GM23338 (cell line): ENCODE results near the gene TGFBR3. TPM values are rescaled to one million over a fixed set of nuclear protein-coding genes. Genes with fewer than 3 reads are reported as not detected.

Experiments
- ATAC-seq: fragments of 200-7000 bp; cut with Tn5 transposase; 3 replicates; pipeline ENCODE4 v1.9.1; 2020
- DNase-seq: peaks from one replicate; pipeline ENCODE4 v3.0.0-alpha.2; 2015; ENCODE audit warnings: low spot score
- H2AFZ ChIP-seq: fragments of 200-600 bp; sonication (generic); 2 replicates; pipeline ENCODE4 v1.8.0; 2016; ENCODE audit warnings: antibody characterized with exemption, mild to moderate bottlenecking, moderate library complexity
- H3F3A ChIP-seq: fragments of 200-600 bp; sonication (generic); replicated peaks from 2 replicates; pipeline ENCODE4 v1.8.0; 2017; ENCODE audit warnings: antibody characterized with exemption, mixed run types, low read depth
- H3K27ac ChIP-seq: fragments of 200-600 bp; sonication (generic); 2 replicates; pipeline ENCODE4 v1.6.1; 2016; ENCODE audit warnings: low read depth
- H3K27me3 ChIP-seq: fragments of 200-600 bp; sonication (generic); 2 replicates; pipeline ENCODE4 v1.8.0; 2016; ENCODE audit warnings: mild to moderate bottlenecking, mixed run types, moderate library complexity; ENCODE audit not compliant: insufficient read depth
- H3K36me3 ChIP-seq: fragments of 200-600 bp; sonication (generic); 2 replicates; pipeline ENCODE4 v1.8.0; 2016; ENCODE audit warnings: mild to moderate bottlenecking; ENCODE audit not compliant: insufficient read depth
- H3K4me1 ChIP-seq: fragments of 200-600 bp; sonication (generic); 2 replicates; pipeline ENCODE4 v1.8.0; 2016; ENCODE audit warnings: mild to moderate bottlenecking, moderate library complexity; ENCODE audit not compliant: insufficient read depth
- H3K4me2 ChIP-seq: fragments of 200-600 bp; sonication (generic); 2 replicates; pipeline ENCODE4 v1.7.1; 2017; ENCODE audit warnings: mixed run types
- H3K4me3 ChIP-seq: fragments of 200-600 bp; sonication (generic); 2 replicates; pipeline ENCODE4 v1.6.1; 2016; ENCODE audit warnings: mixed run types
- H3K79me2 ChIP-seq: fragments of 200-600 bp; sonication (generic); replicated peaks from 2 replicates; pipeline ENCODE4 v1.8.0; 2017; ENCODE audit warnings: mild to moderate bottlenecking; ENCODE audit not compliant: insufficient read depth
- H3K9me2 ChIP-seq: fragments of 200-600 bp; sonication (generic); 2 replicates; pipeline ENCODE4 v1.8.0; 2017; ENCODE audit not compliant: insufficient read depth
- H4K20me1 ChIP-seq: fragments of 200-600 bp; sonication (generic); replicated peaks from 2 replicates; pipeline ENCODE4 v1.8.0; 2017; ENCODE audit warnings: mild to moderate bottlenecking; ENCODE audit not compliant: insufficient read depth
- H3K27ac Mint-ChIP-seq: 2 replicates; pipeline ENCODE4 v1.8.0; 2020; ENCODE audit warnings: inconsistent platforms, mild to moderate bottlenecking, moderate library complexity, mixed read lengths
- H3K27me3 Mint-ChIP-seq: 3 replicates; pipeline ENCODE4 v1.8.0; 2022; ENCODE audit warnings: low read depth, mild to moderate bottlenecking, moderate library complexity, mixed read lengths, inconsistent platforms; ENCODE audit not compliant: insufficient read depth, poor library complexity
- H3K36me3 Mint-ChIP-seq: 3 replicates; pipeline ENCODE4 v1.8.0; 2021; ENCODE audit warnings: low read depth, mild to moderate bottlenecking, inconsistent platforms, moderate library complexity, mixed read lengths
- H3K4me1 Mint-ChIP-seq: 3 replicates; pipeline ENCODE4 v1.8.0; 2020; ENCODE audit warnings: mild to moderate bottlenecking, inconsistent platforms, mixed read lengths
- H3K4me3 Mint-ChIP-seq: 3 replicates; pipeline ENCODE4 v1.8.0; 2021; ENCODE audit warnings: moderate library complexity, mild to moderate bottlenecking, inconsistent platforms, mixed read lengths
- H3K9me3 Mint-ChIP-seq: 3 replicates; pipeline ENCODE4 v1.8.0; 2020; ENCODE audit warnings: moderate library complexity, mild to moderate bottlenecking, inconsistent platforms, mixed read lengths
- CREB1 ChIP-seq: fragments of 250-450 bp; sonication (Bioruptor Pico); IDR thresholded peaks from 2 replicates; pipeline ENCODE4 v1.5.0; 2020; ENCODE audit warnings: low read depth, mild to moderate bottlenecking, moderate library complexity
- CTCF ChIP-seq, 2 experiments: fragments of 200-600 bp in 1 of 2; sonication (generic) in 1 of 2; conservative IDR thresholded peaks; 2 replicates each; pipeline versions ENCODE4 v1.5.1 to v1.6.1; 2016 to 2017; ENCODE audit warnings: antibody characterized with exemption in 2 of 2, low read depth in 2 of 2, mild to moderate bottlenecking in 2 of 2, moderate library complexity in 1 of 2
- ETS1 ChIP-seq: IDR thresholded peaks from 2 replicates; pipeline ENCODE4 v1.6.1; 2016; ENCODE audit warnings: antibody characterized with exemption
- EZH2phosphoT487 ChIP-seq: fragments of 200-600 bp; sonication (generic); IDR thresholded peaks from one replicate; pipeline ENCODE4 v1.8.1; 2018; ENCODE audit warnings: antibody characterized with exemption; ENCODE audit not compliant: unreplicated experiment
- JUNB ChIP-seq: IDR thresholded peaks from one replicate; pipeline ENCODE4 v1.6.1; 2016; ENCODE audit warnings: antibody characterized with exemption; ENCODE audit not compliant: unreplicated experiment
- NANOG ChIP-seq: IDR thresholded peaks from 2 replicates; pipeline ENCODE4 v1.6.1; 2016; ENCODE audit warnings: antibody characterized with exemption, borderline replicate concordance
- POLR2AphosphoS5 ChIP-seq: IDR thresholded peaks from 2 replicates; pipeline ENCODE4 v1.6.1; 2016; ENCODE audit warnings: antibody characterized with exemption, low read depth
- STAT1 ChIP-seq: IDR thresholded peaks from one replicate; pipeline ENCODE4 v1.6.1; 2016; ENCODE audit warnings: antibody characterized with exemption; ENCODE audit not compliant: unreplicated experiment
- ZNF114 ChIP-seq: fragments of 250-450 bp; sonication (Bioruptor Pico); IDR thresholded peaks from 2 replicates; pipeline ENCODE4 v1.5.0; 2020; ENCODE audit warnings: mild to moderate bottlenecking, moderate library complexity
- polyA plus RNA-seq: library from polyadenylated mRNA; unstranded; fragments of >200 nt; fragmentation: Nextera tagmentation; extraction: Ambion mirVana; gene quantifications from 2 replicates; pipeline ENCODE4 v1.2.1, GENCODE V29; 2016
- total RNA-seq: library from RNA; depleted of rRNA; stranded (reverse); fragments of >200 nt; shearing (Covaris generic); gene quantifications from 2 replicates; pipeline ENCODE4 v1.2.3, GENCODE V29; 2014
- TF ChIP-seq, protein P1 (sequence below): fragments of 250-450 bp; sonication (Bioruptor Pico); IDR thresholded peaks from 2 replicates; pipeline ENCODE4 v1.5.0; 2020; ENCODE audit warnings: mild to moderate bottlenecking, moderate library complexity

TGFBR3 gene
- total and polyA plus RNA-seq, 2 experiments from 2014 or later = 1.7 to 2.9 TPM

DNA sequence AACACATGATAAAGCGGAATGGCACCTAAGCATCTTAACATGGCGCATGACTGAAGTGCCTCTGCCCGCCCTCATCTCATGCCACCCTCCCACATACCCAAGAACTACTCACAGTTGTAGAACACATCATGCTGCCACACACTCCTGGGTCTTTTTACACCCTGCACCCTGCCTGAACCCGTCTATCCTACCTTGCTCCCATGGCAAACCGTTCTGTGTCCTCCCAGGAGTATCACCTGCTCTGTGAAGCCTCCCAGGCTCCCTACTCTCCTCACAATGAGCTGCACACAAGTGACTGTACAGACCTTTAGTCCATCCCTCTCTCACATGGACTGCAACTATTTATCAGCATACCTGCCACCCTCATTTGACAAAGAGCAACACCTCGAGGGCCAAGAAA lies 144.0 kb downstream of the TGFBR3 start:
- H3K27me3 ChIP-seq = no peaks in the 10 kb centered on the region
- H3K4me1 Mint-ChIP-seq = peaks cover 3% of the 10 kb centered on the region; the same call in 2 of the 3 replicates
- H3K4me3 ChIP-seq = no peak overlapping the region

DNA sequence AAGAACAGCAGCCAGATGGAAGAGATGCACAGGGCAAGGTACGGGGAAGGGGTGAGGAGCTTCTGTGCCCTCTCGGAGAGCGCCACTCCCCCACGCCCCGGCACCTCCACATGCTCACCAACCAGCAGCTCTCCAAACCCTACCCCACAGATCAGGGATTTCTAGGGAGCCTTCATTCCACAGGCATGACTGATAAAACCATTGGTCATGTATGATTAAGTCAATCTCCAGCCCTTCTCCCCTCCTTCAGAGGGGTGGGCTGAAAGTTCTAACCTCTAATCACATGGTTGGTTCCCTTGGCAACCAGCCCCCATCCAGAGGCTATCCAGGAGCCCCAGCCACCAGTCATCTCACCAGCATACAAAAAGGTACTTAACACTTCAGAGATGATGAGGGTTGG lies 144.7 kb downstream of the TGFBR3 start:
- Histone ChIP-seq H3F3A (no peaks in the 10 kb centered on the region), H3K79me2 (no peaks in the 10 kb centered on the region), H4K20me1 (no peaks in the 10 kb centered on the region), H3K9me2 (peaks cover 15% of the 10 kb centered on the region; the same call in 1 of the 2 replicates), H3K27ac (no peak overlapping the region), H3K36me3 (no peaks in the 10 kb centered on the region), H2AFZ (no peak overlapping the region), H3K27me3 (no peaks in the 10 kb centered on the region), H3K4me3 (no peak overlapping the region), H3K4me1 (no peaks in the 10 kb centered on the region), H3K4me2 (no peak overlapping the region)
- no peak for DNase-seq
- ATAC-seq = no peak
- Mint-ChIP-seq H3K4me1 (peaks cover 7% of the 10 kb centered on the region), H3K9me3 (peaks cover 4% of the 10 kb centered on the region), H3K27me3 (peaks cover 5% of the 10 kb centered on the region), H3K36me3 (peaks cover 4% of the 10 kb centered on the region; the same call in 1 of the 3 replicates), H3K27ac (no peak overlapping the region), H3K4me3 (no peak overlapping the region)
- TF ChIP-seq EZH2phosphoT487 (no peak), POLR2AphosphoS5 (no peak), CTCF (conservative IDR thresholded peaks at IDR 0.05; ENCODE audit: low read depth in 2 of 2) (no peak), ETS1 (no peak)
- TF ChIP-seq, protein P1, sequence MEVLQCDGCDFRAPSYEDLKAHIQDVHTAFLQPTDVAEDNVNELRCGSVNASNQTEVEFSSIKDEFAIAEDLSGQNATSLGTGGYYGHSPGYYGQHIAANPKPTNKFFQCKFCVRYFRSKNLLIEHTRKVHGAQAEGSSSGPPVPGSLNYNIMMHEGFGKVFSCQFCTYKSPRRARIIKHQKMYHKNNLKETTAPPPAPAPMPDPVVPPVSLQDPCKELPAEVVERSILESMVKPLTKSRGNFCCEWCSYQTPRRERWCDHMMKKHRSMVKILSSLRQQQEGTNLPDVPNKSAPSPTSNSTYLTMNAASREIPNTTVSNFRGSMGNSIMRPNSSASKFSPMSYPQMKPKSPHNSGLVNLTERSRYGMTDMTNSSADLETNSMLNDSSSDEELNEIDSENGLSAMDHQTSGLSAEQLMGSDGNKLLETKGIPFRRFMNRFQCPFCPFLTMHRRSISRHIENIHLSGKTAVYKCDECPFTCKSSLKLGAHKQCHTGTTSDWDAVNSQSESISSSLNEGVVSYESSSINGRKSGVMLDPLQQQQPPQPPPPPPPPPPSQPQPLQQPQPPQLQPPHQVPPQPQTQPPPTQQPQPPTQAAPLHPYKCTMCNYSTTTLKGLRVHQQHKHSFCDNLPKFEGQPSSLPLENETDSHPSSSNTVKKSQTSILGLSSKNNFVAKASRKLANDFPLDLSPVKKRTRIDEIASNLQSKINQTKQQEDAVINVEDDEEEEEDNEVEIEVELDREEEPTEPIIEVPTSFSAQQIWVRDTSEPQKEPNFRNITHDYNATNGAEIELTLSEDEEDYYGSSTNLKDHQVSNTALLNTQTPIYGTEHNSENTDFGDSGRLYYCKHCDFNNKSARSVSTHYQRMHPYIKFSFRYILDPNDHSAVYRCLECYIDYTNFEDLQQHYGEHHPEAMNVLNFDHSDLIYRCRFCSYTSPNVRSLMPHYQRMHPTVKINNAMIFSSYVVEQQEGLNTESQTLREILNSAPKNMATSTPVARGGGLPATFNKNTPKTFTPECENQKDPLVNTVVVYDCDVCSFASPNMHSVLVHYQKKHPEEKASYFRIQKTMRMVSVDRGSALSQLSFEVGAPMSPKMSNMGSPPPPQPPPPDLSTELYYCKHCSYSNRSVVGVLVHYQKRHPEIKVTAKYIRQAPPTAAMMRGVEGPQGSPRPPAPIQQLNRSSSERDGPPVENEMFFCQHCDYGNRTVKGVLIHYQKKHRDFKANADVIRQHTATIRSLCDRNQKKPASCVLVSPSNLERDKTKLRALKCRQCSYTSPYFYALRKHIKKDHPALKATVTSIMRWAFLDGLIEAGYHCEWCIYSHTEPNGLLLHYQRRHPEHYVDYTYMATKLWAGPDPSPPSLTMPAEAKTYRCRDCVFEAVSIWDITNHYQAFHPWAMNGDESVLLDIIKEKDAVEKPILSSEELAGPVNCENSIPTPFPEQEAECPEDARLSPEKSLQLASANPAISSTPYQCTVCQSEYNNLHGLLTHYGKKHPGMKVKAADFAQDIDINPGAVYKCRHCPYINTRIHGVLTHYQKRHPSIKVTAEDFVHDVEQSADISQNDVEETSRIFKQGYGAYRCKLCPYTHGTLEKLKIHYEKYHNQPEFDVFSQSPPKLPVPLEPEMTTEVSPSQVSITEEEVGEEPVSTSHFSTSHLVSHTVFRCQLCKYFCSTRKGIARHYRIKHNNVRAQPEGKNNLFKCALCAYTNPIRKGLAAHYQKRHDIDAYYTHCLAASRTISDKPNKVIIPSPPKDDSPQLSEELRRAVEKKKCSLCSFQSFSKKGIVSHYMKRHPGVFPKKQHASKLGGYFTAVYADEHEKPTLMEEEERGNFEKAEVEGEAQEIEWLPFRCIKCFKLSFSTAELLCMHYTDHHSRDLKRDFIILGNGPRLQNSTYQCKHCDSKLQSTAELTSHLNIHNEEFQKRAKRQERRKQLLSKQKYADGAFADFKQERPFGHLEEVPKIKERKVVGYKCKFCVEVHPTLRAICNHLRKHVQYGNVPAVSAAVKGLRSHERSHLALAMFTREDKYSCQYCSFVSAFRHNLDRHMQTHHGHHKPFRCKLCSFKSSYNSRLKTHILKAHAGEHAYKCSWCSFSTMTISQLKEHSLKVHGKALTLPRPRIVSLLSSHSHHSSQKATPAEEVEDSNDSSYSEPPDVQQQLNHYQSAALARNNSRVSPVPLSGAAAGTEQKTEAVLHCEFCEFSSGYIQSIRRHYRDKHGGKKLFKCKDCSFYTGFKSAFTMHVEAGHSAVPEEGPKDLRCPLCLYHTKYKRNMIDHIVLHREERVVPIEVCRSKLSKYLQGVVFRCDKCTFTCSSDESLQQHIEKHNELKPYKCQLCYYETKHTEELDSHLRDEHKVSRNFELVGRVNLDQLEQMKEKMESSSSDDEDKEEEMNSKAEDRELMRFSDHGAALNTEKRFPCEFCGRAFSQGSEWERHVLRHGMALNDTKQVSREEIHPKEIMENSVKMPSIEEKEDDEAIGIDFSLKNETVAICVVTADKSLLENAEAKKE (CRISPR knock-in tag) = no peak

More for the DNA sequence above, 144.0 kb downstream of the TGFBR3 start:
- H3K27ac ChIP-seq = no peak overlapping the region
- H2AFZ ChIP-seq = no peak overlapping the region
- H3K79me2 ChIP-seq = no peaks in the 10 kb centered on the region
- Mint-ChIP-seq H3K27me3 (peaks cover 4% of the 10 kb centered on the region), H3K4me3 (no peak overlapping the region), H3K27ac (no peak overlapping the region), H3K9me3 (peaks cover 10% of the 10 kb centered on the region), H3K36me3 (peaks cover 7% of the 10 kb centered on the region; the same call in 1 of the 3 replicates)
- peaks cover 15% of the 10 kb centered on the region; the same call in 1 of the 2 replicates for H3K9me2 ChIP-seq
- no peaks in the 10 kb centered on the region for H3F3A ChIP-seq
- H4K20me1 ChIP-seq = no peaks in the 10 kb centered on the region
- no peak overlapping the region for H3K4me2 ChIP-seq
- no peaks in the 10 kb centered on the region for H3K4me1 ChIP-seq
- H3K36me3 ChIP-seq = no peaks in the 10 kb centered on the region; the same call in 1 of the 2 replicates
- no peak for TF ChIP-seq JUNB
- TF ChIP-seq STAT1 = no peak
- no peak for TF ChIP-seq CREB1 (CRISPR knock-in tag)
- TF ChIP-seq NANOG = no peak
- TF ChIP-seq ZNF114 = no peak
- TF ChIP-seq CTCF (conservative IDR thresholded peaks at IDR 0.05; ENCODE audit: low read depth in 2 of 2) = no peak
- DNase-seq (no peak), ATAC-seq (no peak)
